SU-DHL-6 (cell line): ENCODE results near the gene ATR.

ENCODE experiments used
- H2AFZ ChIP-seq: fragments of 200-600 bp; sonication (generic); 2 replicates; pipeline ENCODE4 v1.6.1; 2014; ENCODE audit warnings: low read depth, mild to moderate bottlenecking, moderate library complexity, mixed read lengths, antibody characterized with exemption, low read length; ENCODE audit not compliant: severe bottlenecking
- H3F3A ChIP-seq: fragments of 200-600 bp; shearing (Covaris generic); 2 replicates; pipeline ENCODE4 v1.6.0; 2016; ENCODE audit warnings: antibody characterized with exemption, mild to moderate bottlenecking; ENCODE audit not compliant: insufficient read depth
- H3K27ac ChIP-seq: fragments of 200-600 bp; sonication (generic); 2 replicates; pipeline ENCODE4 v1.5.1; 2016; ENCODE audit warnings: low read depth, mild to moderate bottlenecking, low read length, moderate library complexity, mixed read lengths
- H3K27me3 ChIP-seq: fragments of 200-600 bp; sonication (generic), shearing (Covaris generic); 2 replicates; pipeline ENCODE4 v1.6.0; 2014; ENCODE audit warnings: mild to moderate bottlenecking, low read length
- H3K36me3 ChIP-seq: fragments of 200-600 bp; sonication (generic); 2 replicates; pipeline ENCODE4 v1.6.1; 2014; ENCODE audit warnings: mild to moderate bottlenecking, low read length, mixed read lengths
- H3K4me2 ChIP-seq: fragments of 300-600, 200-600 bp; shearing (Covaris generic), sonication (generic); 2 replicates; pipeline ENCODE4 v1.6.0; 2014; ENCODE audit warnings: low read length, low read depth, mild to moderate bottlenecking; ENCODE audit not compliant: poor library complexity, severe bottlenecking
- H3K4me3 ChIP-seq: fragments of 200-600 bp; sonication (generic); 2 replicates; pipeline ENCODE4 v1.5.1; 2014; ENCODE audit warnings: antibody characterized with exemption, low read length, mild to moderate bottlenecking, mixed read lengths; ENCODE audit not compliant: insufficient read depth, poor library complexity, severe bottlenecking
- H3K79me2 ChIP-seq: fragments of 200-600 bp; sonication (generic); 2 replicates; pipeline ENCODE4 v1.6.1; 2014; ENCODE audit warnings: mild to moderate bottlenecking, low read length, moderate library complexity; ENCODE audit not compliant: insufficient read depth
- H3K9ac ChIP-seq: fragments of 200-600 bp; sonication (generic); 2 replicates; pipeline ENCODE4 v1.7.0; 2014; ENCODE audit warnings: mild to moderate bottlenecking, low read length
- H3K9me2 ChIP-seq: fragments of 200-600 bp; sonication (generic); replicated peaks from 2 replicates; pipeline ENCODE4 v1.6.1; 2014; ENCODE audit warnings: low read length; ENCODE audit not compliant: insufficient read depth
- H3K9me3 ChIP-seq: fragments of 200-600 bp; sonication (generic); 2 replicates; pipeline ENCODE4 v1.6.1; 2014; ENCODE audit warnings: low read length, mixed read lengths; ENCODE audit not compliant: insufficient read depth
- H4K20me1 ChIP-seq: fragments of 200-600 bp; sonication (generic); 2 replicates; pipeline ENCODE4 v1.6.1; 2014; ENCODE audit warnings: low read depth, mild to moderate bottlenecking, antibody characterized with exemption, low read length, moderate library complexity, mixed read lengths
- EZH2phosphoT487 ChIP-seq: fragments of 200-600 bp; sonication (generic), shearing (Covaris generic); conservative IDR thresholded peaks from 2 replicates; pipeline ENCODE4 v1.6.1; 2018; ENCODE audit warnings: mild to moderate bottlenecking, antibody characterized with exemption, low read length, moderate library complexity, mixed read lengths
- TF ChIP-seq, protein P1 (sequence below): fragments of 200-600 bp; sonication (generic); IDR thresholded peaks from one replicate; pipeline ENCODE4 v1.5.1; 2017; ENCODE audit warnings: antibody characterized with exemption, mild to moderate bottlenecking, low read length, moderate library complexity; ENCODE audit not compliant: insufficient read depth, poor library complexity, severe bottlenecking

The ATR gene

DNA sequence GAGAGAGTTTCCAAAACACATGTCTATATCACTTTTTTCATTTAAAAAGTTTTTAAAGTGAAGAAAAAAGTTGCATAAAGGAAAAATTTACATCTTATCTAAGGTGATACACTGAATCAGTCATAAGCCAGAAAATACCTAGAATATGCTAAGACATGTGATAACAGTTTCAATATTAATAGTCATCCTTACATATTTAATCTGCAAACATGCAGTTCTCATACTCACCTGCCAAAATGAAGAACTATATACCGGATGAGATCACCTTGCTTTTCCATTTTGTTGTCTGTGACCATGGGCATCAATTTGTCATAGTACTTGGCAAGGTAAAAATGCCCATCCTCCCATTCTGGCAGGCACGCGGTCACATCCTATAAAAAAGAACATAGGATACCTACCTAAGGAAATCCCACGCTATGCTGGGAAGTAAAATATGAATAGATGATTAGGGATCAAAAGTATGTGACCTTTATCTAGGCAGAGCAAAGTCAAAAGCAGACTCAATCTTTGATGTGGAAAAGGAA lies 93.6 kb downstream of the ATR start:
- Histone ChIP-seq H3K9ac (no peak overlapping the region), H3K36me3 (peaks cover 48% of the 10 kb centered on the region), H3K79me2 (no peaks in the 10 kb centered on the region), H4K20me1 (no peaks in the 10 kb centered on the region), H3K27me3 (no peaks in the 10 kb centered on the region), H3K4me2 (no peak overlapping the region), H3K4me3 (no peak overlapping the region), H3K9me2 (no peaks in the 10 kb centered on the region), H3K9me3 (peaks cover 6% of the 10 kb centered on the region), H2AFZ (no peak overlapping the region), H3F3A (no peaks in the 10 kb centered on the region), H3K27ac (no peak overlapping the region)
- TF ChIP-seq EZH2phosphoT487 = no peak
- TF ChIP-seq, protein P1, sequence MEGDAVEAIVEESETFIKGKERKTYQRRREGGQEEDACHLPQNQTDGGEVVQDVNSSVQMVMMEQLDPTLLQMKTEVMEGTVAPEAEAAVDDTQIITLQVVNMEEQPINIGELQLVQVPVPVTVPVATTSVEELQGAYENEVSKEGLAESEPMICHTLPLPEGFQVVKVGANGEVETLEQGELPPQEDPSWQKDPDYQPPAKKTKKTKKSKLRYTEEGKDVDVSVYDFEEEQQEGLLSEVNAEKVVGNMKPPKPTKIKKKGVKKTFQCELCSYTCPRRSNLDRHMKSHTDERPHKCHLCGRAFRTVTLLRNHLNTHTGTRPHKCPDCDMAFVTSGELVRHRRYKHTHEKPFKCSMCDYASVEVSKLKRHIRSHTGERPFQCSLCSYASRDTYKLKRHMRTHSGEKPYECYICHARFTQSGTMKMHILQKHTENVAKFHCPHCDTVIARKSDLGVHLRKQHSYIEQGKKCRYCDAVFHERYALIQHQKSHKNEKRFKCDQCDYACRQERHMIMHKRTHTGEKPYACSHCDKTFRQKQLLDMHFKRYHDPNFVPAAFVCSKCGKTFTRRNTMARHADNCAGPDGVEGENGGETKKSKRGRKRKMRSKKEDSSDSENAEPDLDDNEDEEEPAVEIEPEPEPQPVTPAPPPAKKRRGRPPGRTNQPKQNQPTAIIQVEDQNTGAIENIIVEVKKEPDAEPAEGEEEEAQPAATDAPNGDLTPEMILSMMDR = no peak

DNA sequence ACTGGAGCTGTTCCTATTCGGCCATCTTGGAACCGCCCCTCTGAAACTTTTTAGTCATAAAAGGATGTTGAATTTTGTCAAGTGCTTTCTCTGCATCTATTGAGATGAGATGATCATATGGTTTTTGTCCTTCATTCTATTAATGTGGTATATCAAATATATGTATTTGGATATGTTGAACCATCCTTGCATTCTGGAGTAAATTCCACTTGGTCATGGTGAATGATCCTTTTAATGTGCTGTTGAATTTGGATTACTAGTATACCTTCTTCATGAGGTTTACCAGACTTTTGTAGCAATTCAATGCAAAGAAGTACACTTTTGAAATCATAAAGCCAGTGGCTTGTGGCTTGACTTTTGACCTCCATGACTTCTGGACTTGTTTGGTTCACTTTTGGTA lies 97.3 kb downstream of the ATR start:
- Histone ChIP-seq H3K27me3 (no peaks in the 10 kb centered on the region), H3K9ac (no peak overlapping the region), H2AFZ (no peak overlapping the region), H3K4me2 (no peak overlapping the region), H3K9me2 (no peaks in the 10 kb centered on the region), H3K36me3 (peaks cover 40% of the 10 kb centered on the region), H3K4me3 (no peak overlapping the region), H3K9me3 (peaks cover 6% of the 10 kb centered on the region), H3K79me2 (no peaks in the 10 kb centered on the region), H4K20me1 (no peaks in the 10 kb centered on the region), H3F3A (no peaks in the 10 kb centered on the region), H3K27ac (no peak overlapping the region)
- TF ChIP-seq, protein P1 = no peak
- no peak for TF ChIP-seq EZH2phosphoT487

DNA sequence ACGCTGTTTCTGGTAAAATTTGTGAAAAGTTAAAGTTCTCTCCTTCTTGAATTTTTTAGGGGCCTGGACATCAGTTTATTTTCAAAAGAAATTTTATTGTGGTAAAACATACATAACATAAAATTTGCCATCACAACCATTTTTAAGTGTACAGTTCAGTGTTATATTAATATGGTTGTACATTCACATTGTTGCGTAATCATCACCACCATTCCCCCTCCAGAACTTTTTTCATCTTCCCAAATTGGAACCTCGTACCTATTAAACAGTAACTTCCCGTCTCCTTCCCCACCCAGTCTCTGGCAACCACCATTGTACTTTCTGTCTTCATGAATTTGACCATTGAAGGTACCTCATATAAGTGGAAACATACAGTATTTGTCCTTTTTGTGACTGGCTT lies 107.7 kb downstream of the ATR start:
- no peaks in the 10 kb centered on the region for H3K9me2 ChIP-seq
- no peaks in the 10 kb centered on the region for H3K79me2 ChIP-seq
- no peaks in the 10 kb centered on the region for H3K27me3 ChIP-seq
- no peak overlapping the region for H3K4me2 ChIP-seq
- TF ChIP-seq, protein P1 = no peak
- TF ChIP-seq EZH2phosphoT487 = no peak
- peaks cover 4% of the 10 kb centered on the region; the same call in 1 of the 2 replicates for H3F3A ChIP-seq
- H3K27ac ChIP-seq = no peak overlapping the region
- no peak overlapping the region for H3K4me3 ChIP-seq
- no peak overlapping the region for H2AFZ ChIP-seq
- H3K9ac ChIP-seq = no peak overlapping the region
- H3K36me3 ChIP-seq = peaks cover 14% of the 10 kb centered on the region; the same call in 1 of the 2 replicates
- no peaks in the 10 kb centered on the region for H4K20me1 ChIP-seq
- H3K9me3 ChIP-seq = no peaks in the 10 kb centered on the region
